Left renal cortex interstitium (tissue), 4 donors: Measurements from ENCODE around the gene LAPTM5. TPM values are rescaled to one million over a fixed set of nuclear protein-coding genes. Genes with fewer than 3 reads are reported as not detected.
"Not testable (repeated sequence)": the region's sequence is repeated elsewhere in the genome, so short reads cannot be mapped to it uniquely, and the experiment has no call there.

Source experiments
- DNase-seq, 4 donors: peaks; one replicate each; pipeline ENCODE4 v3.0.0-alpha.2; 2013; ENCODE audit warnings: low read depth in 4 of 4, low spot score in 2 of 4, missing footprints in 1 of 4
- polyA plus RNA-seq, 4 donors: library from polyadenylated mRNA; unstranded; fragments of 120-200 nt; gene quantifications; one replicate each; pipeline ENCODE4 v1.2.1, GENCODE V29; 2013; ENCODE audit not compliant: insufficient read length in 4 of 4

LAPTM5 gene, protein sequence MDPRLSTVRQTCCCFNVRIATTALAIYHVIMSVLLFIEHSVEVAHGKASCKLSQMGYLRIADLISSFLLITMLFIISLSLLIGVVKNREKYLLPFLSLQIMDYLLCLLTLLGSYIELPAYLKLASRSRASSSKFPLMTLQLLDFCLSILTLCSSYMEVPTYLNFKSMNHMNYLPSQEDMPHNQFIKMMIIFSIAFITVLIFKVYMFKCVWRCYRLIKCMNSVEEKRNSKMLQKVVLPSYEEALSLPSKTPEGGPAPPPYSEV
- 10 to 100 TPM; 12.9 to 19.4 (median 14.4) TPM for polyA plus RNA-seq

DNA sequence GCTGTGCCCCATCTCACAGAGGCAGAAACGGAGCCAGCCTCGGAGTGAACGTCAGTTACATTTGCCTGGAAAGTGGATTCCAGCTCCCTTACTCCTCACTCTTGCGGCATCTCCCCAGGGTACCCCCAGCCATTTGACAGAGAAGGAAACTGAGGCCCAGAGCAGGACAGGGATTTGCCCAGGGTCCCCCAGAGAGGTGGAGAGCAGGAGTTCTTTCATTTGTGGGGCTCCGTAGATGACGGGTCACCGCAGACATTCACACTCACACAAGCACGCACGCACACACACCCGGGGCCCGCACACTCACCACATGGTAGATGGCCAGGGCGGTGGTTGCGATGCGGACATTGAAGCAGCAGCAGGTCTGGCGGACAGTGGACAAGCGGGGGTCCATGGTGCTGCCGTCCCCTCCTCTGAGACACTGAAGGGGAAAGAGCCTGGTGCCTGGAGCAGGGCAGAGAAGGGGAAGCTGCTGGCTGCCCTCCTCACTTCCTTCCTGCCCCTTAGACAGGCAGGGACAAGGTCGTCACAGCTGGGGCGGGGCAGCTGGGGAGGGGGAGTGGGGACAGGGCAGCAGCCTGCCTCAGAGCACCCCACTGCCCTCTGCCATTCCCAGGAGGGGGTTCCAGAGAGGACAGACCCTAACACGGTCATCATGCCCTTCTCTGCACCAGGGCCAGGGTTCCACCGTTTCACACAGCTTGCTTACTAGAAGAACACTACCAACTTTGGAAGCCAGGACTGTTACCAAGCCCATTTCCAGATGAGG is at the start of gene LAPTM5:
Gene LAPTM5 (minus strand): TSS at position 423 of the 769 bp plus-strand sequence. CDS start 29 bp downstream, at position 394.
- DNase-seq = no peak

- DNase-seq = no peak
Measured at GRCh38 chr1:30806381-30807317, 49.1 kb upstream of the LAPTM5 start.

GRCh38 chr1:30805304-30806003 is 47.9 kb upstream of the LAPTM5 start:
- DNase-seq = no peak

- DNase-seq = no peak
Measured at GRCh38 chr1:30804822-30805221, 47.2 kb upstream of the LAPTM5 start.

- DNase-seq = no peak
Measured at GRCh38 chr1:30804352-30804751, 46.8 kb upstream of the LAPTM5 start.

- no peak for DNase-seq
Measured at GRCh38 chr1:30803562-30803961, 46.0 kb upstream of the LAPTM5 start.

DNA sequence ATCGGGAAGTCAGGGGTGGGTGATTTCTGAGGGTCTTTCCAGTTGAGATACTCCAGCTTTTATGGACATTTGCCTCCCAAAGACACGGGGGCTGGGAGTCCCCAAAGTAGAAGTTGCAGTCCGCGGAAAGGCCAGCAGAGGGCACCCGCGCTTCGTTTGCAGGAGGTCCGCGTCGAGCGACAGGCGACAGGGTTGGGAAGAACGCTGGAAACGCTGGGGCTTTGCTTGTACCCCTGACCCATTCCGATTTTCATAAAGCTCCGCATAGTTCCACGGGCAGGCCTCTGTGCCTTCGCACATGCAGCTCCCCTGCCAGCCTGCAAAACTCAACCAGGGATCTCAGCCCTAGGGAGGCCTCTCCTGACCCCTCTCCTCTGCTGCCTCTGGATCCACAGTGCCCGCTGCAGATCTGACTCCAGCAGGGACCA is 44.2 kb upstream of the LAPTM5 start:
- peak in 3 of 4 donors; percentile 62 to 67 (median 67) for DNase-seq

DNA sequence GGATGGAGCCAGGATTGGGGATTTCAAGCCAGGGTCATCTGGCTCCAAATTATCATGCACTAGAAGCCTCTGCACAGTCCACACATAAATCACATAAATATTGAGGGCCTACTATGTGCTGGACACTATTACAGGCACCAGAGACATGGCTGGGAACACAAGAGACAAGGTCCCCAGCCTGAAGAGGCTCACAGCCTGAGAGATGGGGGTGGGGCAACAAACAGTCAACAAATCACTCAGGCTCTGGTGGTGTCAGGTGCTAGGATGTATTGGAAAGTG is 41.6 kb upstream of the LAPTM5 start:
- DNase-seq = no peak

DNA sequence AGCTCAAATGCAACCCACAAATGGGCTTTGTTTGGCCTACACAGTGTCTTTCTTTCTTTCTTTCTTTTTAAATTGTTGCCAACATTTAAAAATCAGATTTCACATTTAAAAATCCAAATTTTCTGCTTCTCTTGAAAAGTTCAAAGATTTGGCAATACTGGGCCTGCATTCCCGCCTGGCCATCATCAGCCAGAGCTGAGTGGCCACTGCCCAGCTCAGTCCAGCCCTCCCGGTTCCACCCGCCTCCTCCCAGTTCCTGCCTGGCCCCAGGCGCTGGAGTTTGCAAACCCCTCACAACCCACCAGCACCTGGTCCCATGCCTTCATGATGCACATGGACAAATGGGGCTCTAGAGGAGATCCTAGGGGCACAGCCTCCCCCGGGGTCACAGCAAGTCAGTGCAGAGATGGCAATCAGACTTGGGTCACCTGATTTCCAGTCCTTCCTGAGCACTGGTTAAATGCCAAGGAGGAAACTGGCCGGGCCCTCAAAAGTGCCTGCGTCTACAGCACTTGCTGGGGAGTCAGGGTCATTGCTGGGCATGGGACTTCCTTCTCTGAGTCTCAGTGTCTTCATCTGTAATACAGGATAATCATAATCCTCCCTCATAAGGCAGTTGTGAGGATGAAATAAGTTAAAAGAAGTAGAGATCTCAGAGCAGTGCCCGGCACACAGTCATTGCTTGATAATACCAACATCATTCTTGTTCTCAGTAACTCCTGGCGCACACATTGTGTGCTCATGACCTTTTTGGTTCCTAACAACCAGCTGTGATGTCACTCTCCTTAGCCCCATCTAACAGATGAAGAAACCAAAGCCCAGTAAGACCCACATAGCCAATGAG is 41.0 kb upstream of the LAPTM5 start:
- no peak for DNase-seq

GRCh38 chr1:30795026-30795425 is 37.5 kb upstream of the LAPTM5 start:
- no peak for DNase-seq

GRCh38 chr1:30794260-30794659 is 36.7 kb upstream of the LAPTM5 start:
- no peak for DNase-seq

DNA sequence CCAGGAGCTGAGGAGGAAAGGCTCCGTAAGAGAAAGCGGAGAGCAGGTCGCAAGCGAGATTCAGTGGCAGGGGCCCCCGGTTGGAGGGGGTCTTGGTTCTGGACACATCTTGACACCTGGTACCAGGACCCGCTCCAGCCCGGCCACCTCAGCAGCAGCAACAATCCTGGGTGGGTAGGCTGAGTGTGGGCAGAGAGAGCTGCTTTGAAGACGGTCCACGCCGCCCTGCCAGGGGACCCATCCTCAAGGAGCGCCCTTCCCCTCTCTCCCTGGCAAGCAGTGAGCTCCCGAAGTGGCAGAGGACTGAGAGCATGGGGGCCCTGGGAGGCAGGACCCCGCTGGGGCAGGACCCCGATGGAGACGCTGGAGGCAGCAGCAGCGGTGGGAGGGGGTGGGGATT is 35.6 kb upstream of the LAPTM5 start:
- DNase-seq = no peak

DNA sequence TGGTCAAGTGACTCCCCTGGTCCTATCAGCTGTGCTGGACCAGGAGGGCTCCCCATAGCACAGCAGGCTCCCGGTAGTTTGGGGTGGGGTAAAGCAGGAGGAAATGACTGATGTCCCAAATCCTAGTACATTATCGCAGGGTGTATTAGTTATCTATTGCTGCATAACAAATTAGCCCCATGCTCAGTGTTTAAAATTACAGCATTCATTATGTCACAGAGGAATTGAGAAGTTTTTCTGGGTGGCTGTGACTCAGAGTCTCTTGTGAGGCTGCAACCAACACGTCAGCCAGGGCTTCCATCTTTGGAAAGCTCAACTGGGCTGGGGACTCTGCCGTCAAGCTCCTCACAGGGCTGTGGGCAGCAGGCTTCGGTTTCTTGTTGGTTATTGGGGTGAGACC is 34.3 kb upstream of the LAPTM5 start:
- DNase-seq = no peak

DNA sequence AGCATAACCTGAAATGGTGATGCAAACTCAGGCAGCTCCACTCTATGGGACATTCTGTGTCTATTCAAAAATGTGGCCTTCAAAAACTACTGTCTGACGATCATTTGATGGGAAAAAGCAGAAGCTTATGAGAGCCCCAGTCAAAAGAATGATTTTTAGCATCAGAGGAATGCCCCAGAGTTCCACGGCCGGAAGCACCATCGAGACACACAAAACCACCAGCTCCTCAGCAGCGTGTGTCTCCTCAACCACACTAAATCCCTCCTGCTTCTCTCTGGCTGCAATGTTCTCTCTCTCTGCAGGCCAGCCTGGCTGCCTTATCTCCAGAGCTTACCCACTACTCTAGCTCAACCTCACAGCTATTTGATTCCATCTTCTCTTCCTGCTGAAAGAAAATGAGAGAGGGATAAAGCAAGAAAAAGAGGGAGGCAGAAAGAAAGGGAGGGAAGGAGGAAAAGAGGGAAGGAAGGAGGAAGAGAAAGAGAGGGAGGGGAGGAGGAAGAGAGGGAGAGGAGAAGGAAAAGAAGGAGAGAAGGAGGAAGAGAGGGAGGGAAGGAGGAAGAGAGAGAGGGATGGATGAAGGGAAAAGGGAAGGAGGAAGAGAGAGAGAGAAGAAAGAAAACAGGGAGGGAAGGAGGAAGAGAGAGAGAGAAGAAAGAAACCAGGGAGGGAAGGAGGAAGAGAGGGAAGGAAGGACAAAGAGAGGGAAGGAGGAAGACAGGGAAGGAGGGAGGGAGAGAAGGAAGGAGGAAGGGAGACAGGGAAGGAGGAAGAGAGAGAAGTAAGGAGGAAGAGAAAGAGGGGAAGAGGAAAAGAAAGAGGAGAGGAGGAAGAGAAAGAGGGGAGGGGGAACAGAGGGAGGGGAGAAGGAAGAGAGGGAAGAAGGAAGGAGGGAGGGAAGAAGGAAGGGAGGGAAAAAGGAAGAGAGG is 33.5 kb upstream of the LAPTM5 start:
- no peak for DNase-seq

GRCh38 chr1:30790256-30790525 is 32.6 kb upstream of the LAPTM5 start:
- DNase-seq = not testable (repeated sequence)

- no peak for DNase-seq
Measured at GRCh38 chr1:30789388-30790255, 32.0 kb upstream of the LAPTM5 start.

GRCh38 chr1:30788580-30789387 is 31.2 kb upstream of the LAPTM5 start:
- no peak for DNase-seq
